Neutrophil (primary cell): ENCODE data around the gene NACC2.
"Not testable (repeated sequence)": the region's sequence is repeated elsewhere in the genome, so short reads cannot be mapped to it uniquely, and the experiment has no call there.

Experiments
- H3K27ac ChIP-seq: fragments of 200-600 bp; sonication (generic); 2 replicates; pipeline ENCODE4 v1.5.1; 2016; ENCODE audit warnings: mild to moderate bottlenecking, moderate library complexity
- H3K27me3 ChIP-seq: fragments of 200-600 bp; sonication (generic); 2 replicates; pipeline ENCODE4 v1.6.0; 2016; ENCODE audit warnings: mild to moderate bottlenecking
- H3K36me3 ChIP-seq: fragments of 200-600 bp; sonication (generic); 2 replicates; pipeline ENCODE4 v1.5.1; 2017
- H3K4me1 ChIP-seq, 2 experiments: fragments of 200-600 bp in 1 of 2; sonication (generic) in 1 of 2; 1 replicate in 1 of 2; 2 replicates in 1 of 2; pipeline versions ENCODE4 v1.5.1 to v1.6.1; 2013 to 2016; ENCODE audit warnings: low read depth in 1 of 2, low read length in 1 of 2, mild to moderate bottlenecking in 1 of 2, moderate library complexity in 1 of 2; ENCODE audit not compliant: control insufficient read depth in 1 of 2, insufficient read depth in 1 of 2
- H3K4me3 ChIP-seq, 2 experiments: fragments of 200-600 bp in 1 of 2; sonication (generic) in 1 of 2; 1 replicate in 1 of 2; 2 replicates in 1 of 2; pipeline ENCODE4 v1.5.1; 2013 to 2016; ENCODE audit warnings: low read depth in 1 of 2, low read length in 1 of 2, mild to moderate bottlenecking in 1 of 2, moderate library complexity in 1 of 2
- H3K9me3 ChIP-seq: fragments of 200-600 bp; sonication (generic); 2 replicates; pipeline ENCODE4 v1.5.1; 2016
- TF ChIP-seq, protein P1 (sequence below): fragments of 200-600 bp; sonication (generic); IDR thresholded peaks from 2 replicates; pipeline ENCODE4 v1.5.1; 2016; ENCODE audit warnings: antibody characterized with exemption

NACC2 gene

DNA sequence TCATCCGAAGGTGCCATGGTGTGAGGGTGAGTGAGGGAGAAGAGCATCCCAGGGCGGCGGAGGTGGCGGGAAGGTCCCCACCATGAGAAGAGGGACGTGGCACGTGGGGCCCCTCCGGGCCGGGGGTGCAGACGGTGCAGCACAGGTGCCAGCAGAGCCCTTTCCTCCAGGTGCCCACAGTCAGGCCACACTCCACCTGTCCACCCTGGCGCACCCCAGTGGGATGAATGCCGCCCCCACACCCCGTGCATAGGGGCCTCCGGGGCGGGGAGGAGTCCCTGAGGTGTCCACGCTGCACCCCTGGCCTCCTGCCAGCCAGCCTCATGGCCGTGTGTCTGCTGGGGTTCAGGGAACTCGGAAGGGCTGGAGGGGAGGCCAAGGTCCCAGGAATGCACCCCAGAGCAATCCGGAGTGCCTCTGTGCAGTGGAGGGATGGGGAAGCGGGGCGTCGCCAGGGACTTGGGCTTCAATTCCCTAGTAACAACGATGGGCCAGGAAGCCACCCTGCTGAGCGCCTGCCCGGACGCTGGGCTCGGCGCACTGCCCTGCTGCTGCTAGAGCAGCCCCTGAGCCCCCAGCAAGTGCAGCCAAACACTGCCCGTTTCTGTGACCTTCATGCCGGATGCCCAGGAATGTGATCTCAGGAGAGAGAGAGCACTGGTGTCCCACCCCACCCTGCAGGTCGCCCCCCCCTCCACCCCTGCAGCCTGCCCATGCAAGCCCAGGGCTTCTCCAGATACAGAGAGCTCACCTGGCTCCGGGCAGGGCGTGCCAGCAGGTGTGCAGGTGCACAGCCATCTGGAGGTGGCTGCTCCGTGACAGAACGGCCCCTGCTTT is 8.8 kb upstream of the NACC2 start:
- Histone ChIP-seq H3K4me1 (peaks cover 0 to 4% of the 10 kb centered on the region in 2 experiments), H3K27ac (no peak overlapping the region), H3K4me3 (no peak overlapping the region), H3K9me3 (no peaks in the 10 kb centered on the region), H3K27me3 (peaks cover 73% of the 10 kb centered on the region), H3K36me3 (no peaks in the 10 kb centered on the region)
- TF ChIP-seq, protein P1, sequence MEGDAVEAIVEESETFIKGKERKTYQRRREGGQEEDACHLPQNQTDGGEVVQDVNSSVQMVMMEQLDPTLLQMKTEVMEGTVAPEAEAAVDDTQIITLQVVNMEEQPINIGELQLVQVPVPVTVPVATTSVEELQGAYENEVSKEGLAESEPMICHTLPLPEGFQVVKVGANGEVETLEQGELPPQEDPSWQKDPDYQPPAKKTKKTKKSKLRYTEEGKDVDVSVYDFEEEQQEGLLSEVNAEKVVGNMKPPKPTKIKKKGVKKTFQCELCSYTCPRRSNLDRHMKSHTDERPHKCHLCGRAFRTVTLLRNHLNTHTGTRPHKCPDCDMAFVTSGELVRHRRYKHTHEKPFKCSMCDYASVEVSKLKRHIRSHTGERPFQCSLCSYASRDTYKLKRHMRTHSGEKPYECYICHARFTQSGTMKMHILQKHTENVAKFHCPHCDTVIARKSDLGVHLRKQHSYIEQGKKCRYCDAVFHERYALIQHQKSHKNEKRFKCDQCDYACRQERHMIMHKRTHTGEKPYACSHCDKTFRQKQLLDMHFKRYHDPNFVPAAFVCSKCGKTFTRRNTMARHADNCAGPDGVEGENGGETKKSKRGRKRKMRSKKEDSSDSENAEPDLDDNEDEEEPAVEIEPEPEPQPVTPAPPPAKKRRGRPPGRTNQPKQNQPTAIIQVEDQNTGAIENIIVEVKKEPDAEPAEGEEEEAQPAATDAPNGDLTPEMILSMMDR = no peak

DNA sequence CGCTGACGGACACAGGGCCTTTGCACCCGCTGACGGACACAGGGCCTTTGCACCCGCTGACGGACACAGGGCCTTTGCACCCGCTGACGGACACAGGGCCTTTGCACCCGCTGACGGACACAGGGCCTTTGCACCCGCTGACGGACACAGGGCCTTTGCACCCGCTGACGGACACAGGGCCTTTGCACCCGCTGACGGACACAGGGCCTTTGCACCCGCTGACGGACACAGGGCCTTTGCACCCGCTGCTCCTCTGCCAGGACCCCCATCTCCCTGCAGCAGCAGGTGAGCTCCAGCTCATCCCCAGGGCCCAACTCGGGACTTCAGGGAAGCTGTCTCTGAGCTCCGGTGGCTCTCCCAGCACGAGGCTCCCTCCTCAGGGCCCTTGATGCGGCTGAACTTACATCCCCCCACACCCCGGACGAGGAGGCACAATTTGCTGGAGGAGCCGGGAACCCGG is 6.6 kb upstream of the NACC2 start:
- not testable (repeated sequence) for H3K4me1 ChIP-seq, H3K9me3 ChIP-seq
- peaks cover 68% of the 10 kb centered on the region for H3K27me3 ChIP-seq

DNA sequence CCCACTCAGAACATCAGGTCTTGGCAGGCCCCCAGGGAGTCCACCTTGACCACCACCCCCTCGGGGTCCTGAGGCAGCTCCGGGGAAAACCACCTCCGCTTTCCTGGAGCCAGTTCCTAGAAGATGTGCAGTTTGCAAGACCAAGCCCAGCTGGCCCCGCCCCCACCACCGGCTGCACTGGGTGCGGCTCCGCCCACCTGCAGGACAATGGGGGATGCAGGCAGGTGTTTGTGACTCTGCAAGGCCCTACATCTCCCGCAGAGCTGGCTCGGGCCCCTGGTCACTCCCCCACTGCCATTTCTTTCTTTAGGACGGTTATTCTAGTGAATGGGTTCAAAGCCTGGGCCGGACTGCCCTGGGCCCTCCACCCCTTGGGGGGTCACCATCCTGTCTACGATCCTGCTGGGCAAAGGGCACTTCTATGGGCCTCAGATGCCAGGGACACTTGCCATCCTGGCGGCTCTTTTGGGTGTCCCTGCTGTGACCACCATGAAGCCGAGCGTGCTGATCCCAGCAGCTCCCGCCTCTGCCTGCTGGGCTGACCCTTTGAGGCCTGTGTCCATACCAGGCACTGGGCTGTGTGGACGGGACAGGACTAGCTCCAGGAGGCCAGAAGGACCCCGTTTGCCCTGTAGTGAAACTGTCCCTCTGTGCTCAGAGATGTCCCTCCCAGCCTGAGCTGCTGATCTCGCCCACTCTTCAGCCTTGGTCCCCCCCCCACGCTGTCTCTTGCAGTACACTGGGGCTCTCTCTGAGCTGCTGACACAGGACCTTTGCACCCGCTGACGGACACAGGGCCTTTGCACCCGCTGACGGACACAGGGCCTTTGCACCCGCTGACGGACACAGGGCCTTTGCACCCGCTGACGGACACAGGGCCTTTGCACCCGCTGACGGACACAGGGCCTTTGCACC is 5.9 kb upstream of the NACC2 start:
- no peak overlapping the region for H3K4me3 ChIP-seq
- TF ChIP-seq, protein P1 = no peak
- H3K27ac ChIP-seq = no peak overlapping the region
- H3K4me1 ChIP-seq = peaks cover 4 to 9% of the 10 kb centered on the region in 2 experiments
- no peaks in the 10 kb centered on the region for H3K9me3 ChIP-seq
- peaks cover 61% of the 10 kb centered on the region for H3K27me3 ChIP-seq
- H3K36me3 ChIP-seq = no peaks in the 10 kb centered on the region

More for the DNA sequence above, 6.6 kb upstream of the NACC2 start:
- H3K4me3 ChIP-seq, H3K27ac ChIP-seq, H3K36me3 ChIP-seq: not testable (repeated sequence)

DNA sequence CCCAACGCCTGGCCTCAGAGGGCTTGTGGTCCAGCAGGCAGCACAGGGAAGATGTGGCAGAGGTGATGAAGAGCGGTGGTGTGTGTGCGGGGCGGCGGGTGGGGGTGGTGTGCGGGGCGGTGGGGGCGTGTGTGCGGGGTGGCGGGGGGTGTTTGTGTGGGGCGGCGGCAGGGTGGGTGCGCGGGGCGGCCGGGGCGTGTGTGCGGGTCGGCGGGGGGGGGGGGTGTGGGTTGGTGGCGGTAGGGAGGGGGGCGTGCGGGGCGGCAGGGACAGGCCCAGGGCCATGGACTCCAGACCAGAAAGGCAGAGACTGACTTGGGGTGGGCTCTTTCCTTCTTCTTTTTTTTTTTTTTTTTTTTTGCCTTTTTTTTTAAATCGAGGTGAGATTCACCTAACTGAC is 4.5 kb upstream of the NACC2 start:
- no peaks in the 10 kb centered on the region for H3K36me3 ChIP-seq

DNA sequence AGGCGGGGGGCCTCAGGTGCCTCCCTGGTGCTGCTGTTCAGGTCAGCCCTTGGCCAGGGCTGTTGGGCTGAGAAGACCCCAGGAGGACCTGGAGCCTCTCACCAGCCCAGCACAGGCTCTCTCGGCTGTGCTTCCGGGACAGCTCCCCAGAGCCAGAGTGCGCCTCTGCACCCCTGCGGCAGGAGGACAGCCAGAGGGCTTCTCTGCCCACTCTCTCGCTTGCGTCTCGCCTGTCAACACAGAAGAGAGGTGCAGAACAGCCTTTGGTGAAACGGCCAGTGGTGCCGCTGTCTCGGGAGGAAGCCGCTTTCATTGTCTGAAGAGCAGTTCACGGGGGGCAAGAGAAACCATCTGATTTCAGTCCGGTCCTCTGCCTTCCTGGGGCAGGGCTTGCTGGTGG is 3.8 kb upstream of the NACC2 start:
- Histone ChIP-seq H3K9me3 (no peaks in the 10 kb centered on the region), H3K36me3 (no peaks in the 10 kb centered on the region), H3K27ac (no peak overlapping the region), H3K27me3 (peaks cover 40% of the 10 kb centered on the region), H3K4me1 (peaks cover 11 to 20% of the 10 kb centered on the region in 2 experiments), H3K4me3 (no peak overlapping the region)
- TF ChIP-seq, protein P1 = no peak

More for the DNA sequence above, 4.5 kb upstream of the NACC2 start:
- peaks cover 7 to 13% of the 10 kb centered on the region in 2 experiments for H3K4me1 ChIP-seq
- peaks cover 47% of the 10 kb centered on the region for H3K27me3 ChIP-seq
- H3K27ac ChIP-seq = no peak overlapping the region
- no peaks in the 10 kb centered on the region for H3K9me3 ChIP-seq
- TF ChIP-seq, protein P1 = no peak
- H3K4me3 ChIP-seq = no peak overlapping the region
